Measurements from ENCODE around the gene PDE4D. TPM values are rescaled to one million over a fixed set of nuclear protein-coding genes. Genes with fewer than 3 reads are reported as not detected.

The PDE4D gene
- total RNA-seq, 1 experiment from 2014 or later = 2.1 TPM

GRCh38 chr5:59685191-59685530 is 208.4 kb downstream of the PDE4D start:
- H3K18ac ChIP-seq (ENCODE audit: insufficient read length, low read depth, low read length) = no peak overlapping the region
- no peak overlapping the region for H2BK20ac ChIP-seq (ENCODE audit: low read depth, low read length, poor library complexity, severe bottlenecking)
- no peak overlapping the region for H3K56ac ChIP-seq (ENCODE audit: insufficient read length, low read depth, low read length)
- no peak overlapping the region for H3K14ac ChIP-seq (ENCODE audit: insufficient read depth, low read length)
- no peak overlapping the region for H3K4me2 ChIP-seq (ENCODE audit: insufficient read depth, insufficient read length, low read length)
- no peaks in the 10 kb centered on the region for H3K27me3 ChIP-seq (ENCODE audit: insufficient read depth, low read length)
- H3K79me1 ChIP-seq (ENCODE audit: insufficient read depth, low read depth, low read length, poor library complexity, severe bottlenecking) = no peaks in the 10 kb centered on the region
- no peaks in the 10 kb centered on the region for H3K9me3 ChIP-seq (ENCODE audit: control insufficient read depth, low read depth, low read length)
- H3T11ph ChIP-seq (ENCODE audit: low read length) = no peak overlapping the region
- H4K5ac ChIP-seq (ENCODE audit: insufficient read length, low read depth, low read length) = no peak overlapping the region
- H3K27ac ChIP-seq (ENCODE audit: insufficient read length, low read depth, low read length) = no peak overlapping the region
- no peak for TF ChIP-seq CTCF (conservative IDR thresholded peaks at IDR 0.05)
- H4K91ac ChIP-seq (ENCODE audit: insufficient read length, low read depth, low read length) = no peak overlapping the region
- H2BK120ac ChIP-seq (ENCODE audit: low read depth, low read length, poor library complexity, severe bottlenecking) = no peak overlapping the region
- H2BK5ac ChIP-seq (ENCODE audit: insufficient read length, low read length) = no peak overlapping the region
- no peak for DNase-seq
- Mint-ChIP-seq H3K9me3 (peaks cover 0 to 4% of the 10 kb centered on the region in 2 experiments; a peak in 1 of 5 replicates), H3K36me3 (ENCODE audit: insufficient read depth in 1 of 3, low read depth in 3 of 3) (peaks cover 0 to 5% (median 2%) of the 10 kb centered on the region in 3 experiments; a peak in 4 of 7 replicates), H3K27me3 (ENCODE audit: low read depth) (no peaks in the 10 kb centered on the region; the same call in 1 of the 2 replicates), H3K4me3 (no peak overlapping the region), H3K27ac (no peak overlapping the region), H3K4me1 (peaks cover 5 to 7% of the 10 kb centered on the region in 2 experiments; a peak in 3 of 4 replicates)
- no peaks in the 10 kb centered on the region for H4K20me1 ChIP-seq (ENCODE audit: control insufficient read depth, insufficient read depth, insufficient read length)
- no peak overlapping the region for H2AFZ ChIP-seq (ENCODE audit: low read length)
- H3K9ac ChIP-seq (ENCODE audit: extremely low read depth, insufficient read length, low read length) = no peak overlapping the region
- no peak overlapping the region for H2AK5ac ChIP-seq (ENCODE audit: insufficient read length, low read length)
- no peak overlapping the region for H4K8ac ChIP-seq (replicated peaks; ENCODE audit: insufficient read length, low read depth, low read length)
- H2BK12ac ChIP-seq (ENCODE audit: insufficient read length, low read depth, low read length) = no peak overlapping the region
- H3K4me1 ChIP-seq (ENCODE audit: insufficient read depth, low read length) = no peaks in the 10 kb centered on the region
- H2BK15ac ChIP-seq (ENCODE audit: low read depth, low read length) = no peak overlapping the region
- H3K23me2 ChIP-seq (ENCODE audit: insufficient read length, low read depth, low read length, poor library complexity, severe bottlenecking) = no peaks in the 10 kb centered on the region
- no peak overlapping the region for H3K4ac ChIP-seq (ENCODE audit: low read depth, low read length)
- WGBS (ENCODE audit: extremely low coverage, insufficient read length, low lambda C conversion rate) = no CpG with 5 or more reads among the region's 1 CpG
- no peaks in the 10 kb centered on the region for H3K79me2 ChIP-seq (ENCODE audit: insufficient read depth, low read length)
- no peak overlapping the region for H3K23ac ChIP-seq (ENCODE audit: insufficient read length, low read depth, low read length)
